Neural cell (in vitro differentiated cells): ENCODE measurements around the gene FXYD1. TPM values are rescaled to one million over a fixed set of nuclear protein-coding genes. Genes with fewer than 3 reads are reported as not detected.

Experiments used
- H2AFZ ChIP-seq: fragments of 200-600, 300-800 bp; sonication (generic), shearing (Covaris generic); 2 replicates; pipeline ENCODE4 v1.6.0; 2014; ENCODE audit warnings: low read depth, mild to moderate bottlenecking, antibody characterized with exemption, low read length, moderate library complexity
- H3F3A ChIP-seq: fragments of 200-600 bp; shearing (Covaris generic); 2 replicates; pipeline ENCODE4 v1.6.1; 2016; ENCODE audit warnings: mild to moderate bottlenecking, moderate library complexity, mixed read lengths, antibody characterized with exemption, low read length; ENCODE audit not compliant: insufficient read depth, poor library complexity, severe bottlenecking
- H3K27ac ChIP-seq: fragments of 200-600, 300-800 bp; sonication (generic), shearing (Covaris generic); 2 replicates; pipeline ENCODE4 v1.5.1; 2014; ENCODE audit warnings: mild to moderate bottlenecking, low read length, moderate library complexity
- H3K27me3 ChIP-seq: fragments of 300-800, 200-600 bp; sonication (generic), shearing (Covaris generic); 2 replicates; pipeline ENCODE4 v1.6.0; 2014; ENCODE audit warnings: mild to moderate bottlenecking, low read depth, low read length, moderate library complexity; ENCODE audit not compliant: insufficient read depth
- H3K36me3 ChIP-seq: fragments of 300-800, 200-600 bp; sonication (generic), shearing (Covaris generic); 2 replicates; pipeline ENCODE4 v1.5.1; 2014; ENCODE audit warnings: mild to moderate bottlenecking, antibody characterized with exemption, low read length, moderate library complexity; ENCODE audit not compliant: insufficient read depth
- H3K4me2 ChIP-seq: fragments of 300-800, 200-600 bp; sonication (generic), shearing (Covaris generic); 2 replicates; pipeline ENCODE4 v1.6.0; 2014; ENCODE audit warnings: mild to moderate bottlenecking, low read length
- H3K4me3 ChIP-seq: fragments of 300-800, 200-600 bp; sonication (generic), shearing (Covaris generic); 2 replicates; pipeline ENCODE4 v1.5.1; 2014; ENCODE audit warnings: mild to moderate bottlenecking, low read length, moderate library complexity
- H3K79me2 ChIP-seq: fragments of 200-600 bp; shearing (Covaris generic); replicated peaks from 2 replicates; pipeline ENCODE4 v1.6.0; 2014; ENCODE audit warnings: mild to moderate bottlenecking, low read length, moderate library complexity; ENCODE audit not compliant: insufficient read depth
- H3K9ac ChIP-seq: fragments of 300-800, 200-600 bp; sonication (generic), shearing (Covaris generic); 2 replicates; pipeline ENCODE4 v1.6.1; 2016; ENCODE audit warnings: mild to moderate bottlenecking, low read length, mixed read lengths
- H3K9me2 ChIP-seq: fragments of 200-600 bp; shearing (Covaris generic); 2 replicates; pipeline ENCODE4 v1.6.1; 2016; ENCODE audit warnings: mild to moderate bottlenecking, low read length, mixed read lengths; ENCODE audit not compliant: insufficient read depth
- H3K9me3 ChIP-seq: fragments of 200-600, 300-800 bp; sonication (generic), shearing (Covaris generic); 2 replicates; pipeline ENCODE4 v1.6.1; 2016; ENCODE audit warnings: mild to moderate bottlenecking, mixed run types, low read length, moderate library complexity, mixed read lengths
- H4K20me1 ChIP-seq: fragments of 200-600 bp; shearing (Covaris generic); 2 replicates; pipeline ENCODE4 v1.6.1; 2016; ENCODE audit warnings: mild to moderate bottlenecking, mixed run types; ENCODE audit not compliant: insufficient read depth
- EP300 ChIP-seq: fragments of 450-650 bp; conservative IDR thresholded peaks from 2 replicates; pipeline ENCODE4 v1.6.1; 2014; ENCODE audit warnings: antibody characterized with exemption, mild to moderate bottlenecking, moderate library complexity; ENCODE audit not compliant: poor library complexity, severe bottlenecking
- EZH2 ChIP-seq: fragments of 200-600, 300-800 bp; shearing (Covaris generic), sonication (generic); IDR thresholded peaks from 2 replicates; pipeline ENCODE4 v1.6.1; 2014; ENCODE audit warnings: antibody characterized with exemption, low read length, borderline replicate concordance, mild to moderate bottlenecking; ENCODE audit not compliant: insufficient read depth, poor library complexity, severe bottlenecking
- MXI1 ChIP-seq: fragments of 450-650 bp; conservative IDR thresholded peaks from 2 replicates; pipeline ENCODE4 v1.6.1; 2014; ENCODE audit warnings: antibody characterized with exemption, mild to moderate bottlenecking; ENCODE audit not compliant: poor library complexity, severe bottlenecking
- POLR2AphosphoS5 ChIP-seq: IDR thresholded peaks from 2 replicates; pipeline ENCODE4 v1.6.1; 2012
- RAD21 ChIP-seq: fragments of 450-650 bp; conservative IDR thresholded peaks from 2 replicates; pipeline ENCODE4 v1.6.1; 2014; ENCODE audit warnings: antibody characterized with exemption, mild to moderate bottlenecking, moderate library complexity
- SMC3 ChIP-seq: fragments of 450-650 bp; conservative IDR thresholded peaks from 2 replicates; pipeline ENCODE4 v1.6.1; 2014; ENCODE audit warnings: antibody characterized with exemption, mild to moderate bottlenecking, moderate library complexity; ENCODE audit not compliant: poor library complexity
- TAF1 ChIP-seq: IDR thresholded peaks from 2 replicates; pipeline ENCODE4 v1.6.1; 2012; ENCODE audit warnings: low read depth
- polyA plus RNA-seq: library from polyadenylated mRNA; depleted of rRNA; stranded (reverse); fragments of >200 nt; gene quantifications from 2 replicates; pipeline ENCODE4 v1.2.3, GENCODE V29; 2014
- TF ChIP-seq, protein P1 (sequence below): IDR thresholded peaks from 2 replicates; pipeline ENCODE4 v1.6.1; 2012; ENCODE audit warnings: borderline replicate concordance
- TF ChIP-seq, protein P2 (sequence below): fragments of 450-650 bp; IDR thresholded peaks from 2 replicates; pipeline ENCODE4 v1.5.1; 2014; ENCODE audit warnings: antibody characterized with exemption, mild to moderate bottlenecking, moderate library complexity; ENCODE audit not compliant: poor library complexity, severe bottlenecking

The FXYD1 gene
- polyA plus RNA-seq, 1 donor from 2014 or later, result not detected

DNA sequence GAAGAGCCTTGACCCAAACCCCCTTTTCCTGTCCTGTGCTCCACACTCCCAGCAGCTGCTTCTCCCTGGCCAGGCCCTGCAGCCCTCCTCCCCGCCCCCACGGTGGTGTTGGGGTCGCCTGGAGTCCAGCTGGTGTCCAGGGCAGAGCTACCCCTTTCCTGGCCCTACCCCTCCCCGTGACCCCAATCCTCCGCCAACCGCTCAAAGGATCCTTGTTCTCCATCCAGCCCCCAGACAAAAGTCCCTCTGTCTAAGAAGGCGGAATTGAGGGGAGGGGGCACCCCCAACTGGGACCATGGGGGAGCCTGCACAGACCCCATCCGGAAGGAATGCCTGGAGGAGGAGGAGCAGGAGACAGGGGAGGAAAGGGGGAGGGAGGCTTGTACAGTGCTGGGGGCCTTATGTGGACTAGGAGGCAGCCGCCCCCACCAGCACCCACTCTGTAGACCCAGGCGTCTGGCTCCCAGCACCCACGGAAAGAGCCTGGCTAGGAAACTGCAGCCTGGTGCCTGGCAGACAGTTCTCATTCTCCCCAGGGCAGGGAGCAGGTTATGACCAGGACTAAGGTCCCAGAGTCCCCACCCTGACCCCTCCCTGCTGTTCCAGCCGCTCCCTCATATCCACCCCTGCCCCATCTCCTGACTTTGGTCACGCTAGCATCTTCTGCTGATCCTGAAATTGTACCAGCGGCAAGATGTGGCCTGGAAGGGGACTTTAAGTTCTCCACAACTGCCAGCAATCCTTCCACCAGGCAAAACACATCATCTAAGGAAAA, 23.3 kb upstream of the FXYD1 start, which contains the start of gene FXYD3:
Gene FXYD3 (plus strand): TSS at position 647 of the 775 bp plus-strand sequence. CDS start 3,554 bp downstream, outside the sequence.
- no peak within 1 kb of the TSS for H2AFZ ChIP-seq
- H3K79me2 ChIP-seq, result no peaks in the 10 kb centered on the region
- no peak within 1 kb of the TSS for H3K27ac ChIP-seq
- no peak within 1 kb of the TSS for H3K4me2 ChIP-seq
- no peaks in the 10 kb centered on the region for H3K27me3 ChIP-seq
- H3K9ac ChIP-seq, result no peak within 1 kb of the TSS
- H3K36me3 ChIP-seq, result no peaks in the 10 kb centered on the region
- H3K4me3 ChIP-seq, result no peak within 1 kb of the TSS
- no peaks in the 10 kb centered on the region for H3K9me3 ChIP-seq
- no peaks in the 10 kb centered on the region for H4K20me1 ChIP-seq
- TF ChIP-seq, protein P1, sequence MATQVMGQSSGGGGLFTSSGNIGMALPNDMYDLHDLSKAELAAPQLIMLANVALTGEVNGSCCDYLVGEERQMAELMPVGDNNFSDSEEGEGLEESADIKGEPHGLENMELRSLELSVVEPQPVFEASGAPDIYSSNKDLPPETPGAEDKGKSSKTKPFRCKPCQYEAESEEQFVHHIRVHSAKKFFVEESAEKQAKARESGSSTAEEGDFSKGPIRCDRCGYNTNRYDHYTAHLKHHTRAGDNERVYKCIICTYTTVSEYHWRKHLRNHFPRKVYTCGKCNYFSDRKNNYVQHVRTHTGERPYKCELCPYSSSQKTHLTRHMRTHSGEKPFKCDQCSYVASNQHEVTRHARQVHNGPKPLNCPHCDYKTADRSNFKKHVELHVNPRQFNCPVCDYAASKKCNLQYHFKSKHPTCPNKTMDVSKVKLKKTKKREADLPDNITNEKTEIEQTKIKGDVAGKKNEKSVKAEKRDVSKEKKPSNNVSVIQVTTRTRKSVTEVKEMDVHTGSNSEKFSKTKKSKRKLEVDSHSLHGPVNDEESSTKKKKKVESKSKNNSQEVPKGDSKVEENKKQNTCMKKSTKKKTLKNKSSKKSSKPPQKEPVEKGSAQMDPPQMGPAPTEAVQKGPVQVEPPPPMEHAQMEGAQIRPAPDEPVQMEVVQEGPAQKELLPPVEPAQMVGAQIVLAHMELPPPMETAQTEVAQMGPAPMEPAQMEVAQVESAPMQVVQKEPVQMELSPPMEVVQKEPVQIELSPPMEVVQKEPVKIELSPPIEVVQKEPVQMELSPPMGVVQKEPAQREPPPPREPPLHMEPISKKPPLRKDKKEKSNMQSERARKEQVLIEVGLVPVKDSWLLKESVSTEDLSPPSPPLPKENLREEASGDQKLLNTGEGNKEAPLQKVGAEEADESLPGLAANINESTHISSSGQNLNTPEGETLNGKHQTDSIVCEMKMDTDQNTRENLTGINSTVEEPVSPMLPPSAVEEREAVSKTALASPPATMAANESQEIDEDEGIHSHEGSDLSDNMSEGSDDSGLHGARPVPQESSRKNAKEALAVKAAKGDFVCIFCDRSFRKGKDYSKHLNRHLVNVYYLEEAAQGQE, result no peak
- TF ChIP-seq MXI1 (no peak), SMC3 (no peak), TAF1 (no peak), EZH2 (no peak), RAD21 (no peak), EP300 (no peak), POLR2AphosphoS5 (no peak)
- TF ChIP-seq, protein P2, sequence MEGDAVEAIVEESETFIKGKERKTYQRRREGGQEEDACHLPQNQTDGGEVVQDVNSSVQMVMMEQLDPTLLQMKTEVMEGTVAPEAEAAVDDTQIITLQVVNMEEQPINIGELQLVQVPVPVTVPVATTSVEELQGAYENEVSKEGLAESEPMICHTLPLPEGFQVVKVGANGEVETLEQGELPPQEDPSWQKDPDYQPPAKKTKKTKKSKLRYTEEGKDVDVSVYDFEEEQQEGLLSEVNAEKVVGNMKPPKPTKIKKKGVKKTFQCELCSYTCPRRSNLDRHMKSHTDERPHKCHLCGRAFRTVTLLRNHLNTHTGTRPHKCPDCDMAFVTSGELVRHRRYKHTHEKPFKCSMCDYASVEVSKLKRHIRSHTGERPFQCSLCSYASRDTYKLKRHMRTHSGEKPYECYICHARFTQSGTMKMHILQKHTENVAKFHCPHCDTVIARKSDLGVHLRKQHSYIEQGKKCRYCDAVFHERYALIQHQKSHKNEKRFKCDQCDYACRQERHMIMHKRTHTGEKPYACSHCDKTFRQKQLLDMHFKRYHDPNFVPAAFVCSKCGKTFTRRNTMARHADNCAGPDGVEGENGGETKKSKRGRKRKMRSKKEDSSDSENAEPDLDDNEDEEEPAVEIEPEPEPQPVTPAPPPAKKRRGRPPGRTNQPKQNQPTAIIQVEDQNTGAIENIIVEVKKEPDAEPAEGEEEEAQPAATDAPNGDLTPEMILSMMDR, result no peak
- no peaks in the 10 kb centered on the region for H3K9me2 ChIP-seq
- no peaks in the 10 kb centered on the region for H3F3A ChIP-seq

- H3K79me2 ChIP-seq, result no peaks in the 10 kb centered on the region
- H3K9ac ChIP-seq, result no peak overlapping the region
- H4K20me1 ChIP-seq, result no peaks in the 10 kb centered on the region
- no peaks in the 10 kb centered on the region for H3K9me2 ChIP-seq
- H3K27me3 ChIP-seq, result no peaks in the 10 kb centered on the region
- TF ChIP-seq, protein P1, result no peak
- TF ChIP-seq EP300 (no peak), SMC3 (no peak), POLR2AphosphoS5 (no peak), TAF1 (no peak), RAD21 (no peak), MXI1 (no peak), EZH2 (no peak)
- TF ChIP-seq, protein P2, result no peak
- no peaks in the 10 kb centered on the region for H3K9me3 ChIP-seq
- H3K27ac ChIP-seq, result no peak overlapping the region
- no peaks in the 10 kb centered on the region for H3K36me3 ChIP-seq
- no peaks in the 10 kb centered on the region for H3F3A ChIP-seq
- no peak overlapping the region for H3K4me3 ChIP-seq
- no peak overlapping the region for H2AFZ ChIP-seq
- no peak overlapping the region for H3K4me2 ChIP-seq
Measured at GRCh38 chr19:35116072-35116801, 22.4 kb upstream of the FXYD1 start.
